OCI-LY7 (cell line): ENCODE measurements around the gene RNF217. TPM values are rescaled to one million over a fixed set of nuclear protein-coding genes. Genes with fewer than 3 reads are reported as not detected.

Experiments used
- Bru-seq: library from RNA; stranded (reverse); fragments of 400-500 nt; gene quantifications from one replicate; lab custom pipeline; 2021; lab: Mats Ljungman, UMichigan
- BruChase-seq, 2 experiments: library from RNA; stranded (reverse); fragments of 400-500 nt; gene quantifications; one replicate each; lab custom pipeline; 2021; lab: Mats Ljungman, UMichigan
- BruUV-seq: library from RNA; stranded (reverse); fragments of 400-500 nt; replicated peaks from 2 replicates; lab custom pipeline; 2021; lab: Mats Ljungman, UMichigan
- CTCF ChIA-PET: fragments of 300-600 bp; sonication (Branson Sonifier 250); formaldehyde crosslinking; loops from one replicate; lab custom pipeline; 2022; ENCODE audit warnings: antibody characterized with exemption; ENCODE audit not compliant: unreplicated experiment; lab: Charles Lee
- POLR2A ChIA-PET: fragments of 300-600 bp; sonication (Branson Sonifier 250); formaldehyde crosslinking; loops from one replicate; lab custom pipeline; 2022; ENCODE audit warnings: antibody characterized with exemption; lab: Charles Lee
- DNase-seq: peaks from one replicate; pipeline ENCODE4 v3.0.0-alpha.2; 2015; ENCODE audit warnings: low spot score
- H2AFZ ChIP-seq: fragments of 200-600 bp; sonication (generic), shearing (Covaris generic); 2 replicates; pipeline ENCODE4 v1.6.1; 2014; ENCODE audit warnings: mild to moderate bottlenecking, antibody characterized with exemption, low read length, moderate library complexity
- H3K27ac ChIP-seq: fragments of 200-600 bp; sonication (generic); 2 replicates; pipeline ENCODE4 v1.5.1; 2014; ENCODE audit warnings: mixed run types, low read depth, mild to moderate bottlenecking, moderate library complexity, low read length, inconsistent platforms; ENCODE audit not compliant: poor library complexity, severe bottlenecking
- H3K36me3 ChIP-seq: fragments of 200-600 bp; sonication (generic); 2 replicates; pipeline ENCODE4 v1.6.1; 2014; ENCODE audit warnings: mild to moderate bottlenecking, antibody characterized with exemption, low read length, moderate library complexity, mixed read lengths; ENCODE audit not compliant: insufficient read depth
- H3K4me1 ChIP-seq: fragments of 200-600 bp; sonication (generic); 2 replicates; pipeline ENCODE4 v1.5.1; 2014; ENCODE audit warnings: mild to moderate bottlenecking, low read length; ENCODE audit not compliant: insufficient read depth, poor library complexity, severe bottlenecking
- H3K4me2 ChIP-seq: fragments of 200-600 bp; sonication (generic); 2 replicates; pipeline ENCODE4 v1.6.1; 2014; ENCODE audit warnings: mild to moderate bottlenecking, low read length
- H3K4me3 ChIP-seq: fragments of 200-600 bp; sonication (generic); 2 replicates; pipeline ENCODE4 v1.5.1; 2014; ENCODE audit warnings: mild to moderate bottlenecking, low read depth, low read length; ENCODE audit not compliant: poor library complexity, severe bottlenecking
- H3K79me2 ChIP-seq: fragments of 200-600 bp; sonication (generic); 2 replicates; pipeline ENCODE4 v1.6.1; 2016; ENCODE audit warnings: low read depth, mild to moderate bottlenecking, low read length, moderate library complexity, mixed read lengths; ENCODE audit not compliant: insufficient read depth
- H3K9me2 ChIP-seq: fragments of 200-600 bp; sonication (generic); 2 replicates; pipeline ENCODE4 v1.6.1; 2016; ENCODE audit warnings: mild to moderate bottlenecking, low read length, mixed read lengths; ENCODE audit not compliant: insufficient read depth
- H3K9me3 ChIP-seq: fragments of 200-600 bp; sonication (generic); 2 replicates; pipeline ENCODE4 v1.6.1; 2014; ENCODE audit warnings: mild to moderate bottlenecking, mixed run types, low read length, mixed read lengths
- H4K20me1 ChIP-seq: fragments of 200-600 bp; sonication (generic); 2 replicates; pipeline ENCODE4 v1.6.1; 2014; ENCODE audit warnings: mild to moderate bottlenecking, antibody characterized with exemption, low read length, moderate library complexity, mixed read lengths; ENCODE audit not compliant: insufficient read depth
- CTCF ChIP-seq: fragments of 200-600 bp; sonication (generic); conservative IDR thresholded peaks from 2 replicates; pipeline ENCODE4 v1.5.1; 2014; ENCODE audit warnings: mild to moderate bottlenecking, antibody characterized with exemption, low read length, moderate library complexity, mixed read lengths
- EZH2phosphoT487 ChIP-seq: fragments of 200-600 bp; sonication (generic); IDR thresholded peaks from 2 replicates; pipeline ENCODE4 v1.6.1; 2018; ENCODE audit warnings: low read depth, borderline replicate concordance, mild to moderate bottlenecking, mixed run types, antibody characterized with exemption, low read length, moderate library complexity, mixed read lengths
- intact Hi-C: fragments of 100-400 bp; cut with micrococcal nuclease; formaldehyde crosslinking; loops from one replicate; pipeline ENCODE4 v1.10.0; 2022; ENCODE audit not compliant: unreplicated experiment
- long read RNA-seq: library from polyadenylated mRNA; stranded (forward); transcript quantifications from one replicate; pipeline ENCODE4 v2.0.0, GENCODE V29; 2022
- total RNA-seq, 2 experiments: library from RNA; depleted of rRNA in 1 of 2; stranded (reverse); fragments of >200 nt in 1 of 2; shearing (Covaris generic) in 1 of 2; gene quantifications; 2 replicates each; pipeline ENCODE4 v1.2.3, GENCODE V29; 2014 to 2022

Gene RNF217, protein sequence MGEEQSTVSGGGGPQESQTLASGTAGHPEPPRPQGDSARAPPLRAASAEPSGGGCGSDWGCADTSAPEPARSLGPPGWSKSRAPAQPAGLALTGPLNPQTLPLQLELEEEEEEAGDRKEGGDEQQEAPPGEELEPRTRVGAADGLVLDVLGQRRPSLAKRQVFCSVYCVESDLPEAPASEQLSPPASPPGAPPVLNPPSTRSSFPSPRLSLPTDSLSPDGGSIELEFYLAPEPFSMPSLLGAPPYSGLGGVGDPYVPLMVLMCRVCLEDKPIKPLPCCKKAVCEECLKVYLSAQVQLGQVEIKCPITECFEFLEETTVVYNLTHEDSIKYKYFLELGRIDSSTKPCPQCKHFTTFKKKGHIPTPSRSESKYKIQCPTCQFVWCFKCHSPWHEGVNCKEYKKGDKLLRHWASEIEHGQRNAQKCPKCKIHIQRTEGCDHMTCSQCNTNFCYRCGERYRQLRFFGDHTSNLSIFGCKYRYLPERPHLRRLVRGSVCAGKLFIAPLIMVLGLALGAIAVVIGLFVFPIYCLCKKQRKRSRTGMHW
- total RNA-seq (2014; rRNA removed; shearing (Covaris generic)) (not detected in 2 replicates), total RNA-seq (2022) (not detected in 2 replicates), Bru-seq, nascent RNA (percentile 10 among the genes with signal in this experiment), BruChase-seq, experiment 1, labeled RNA remaining after a 6-hour chase (percentile 6 among the genes with signal in this experiment), BruChase-seq, experiment 2, labeled RNA remaining after a 2-hour chase (percentile 8 among the genes with signal in this experiment)
- long read RNA-seq = 0 reads

DNA sequence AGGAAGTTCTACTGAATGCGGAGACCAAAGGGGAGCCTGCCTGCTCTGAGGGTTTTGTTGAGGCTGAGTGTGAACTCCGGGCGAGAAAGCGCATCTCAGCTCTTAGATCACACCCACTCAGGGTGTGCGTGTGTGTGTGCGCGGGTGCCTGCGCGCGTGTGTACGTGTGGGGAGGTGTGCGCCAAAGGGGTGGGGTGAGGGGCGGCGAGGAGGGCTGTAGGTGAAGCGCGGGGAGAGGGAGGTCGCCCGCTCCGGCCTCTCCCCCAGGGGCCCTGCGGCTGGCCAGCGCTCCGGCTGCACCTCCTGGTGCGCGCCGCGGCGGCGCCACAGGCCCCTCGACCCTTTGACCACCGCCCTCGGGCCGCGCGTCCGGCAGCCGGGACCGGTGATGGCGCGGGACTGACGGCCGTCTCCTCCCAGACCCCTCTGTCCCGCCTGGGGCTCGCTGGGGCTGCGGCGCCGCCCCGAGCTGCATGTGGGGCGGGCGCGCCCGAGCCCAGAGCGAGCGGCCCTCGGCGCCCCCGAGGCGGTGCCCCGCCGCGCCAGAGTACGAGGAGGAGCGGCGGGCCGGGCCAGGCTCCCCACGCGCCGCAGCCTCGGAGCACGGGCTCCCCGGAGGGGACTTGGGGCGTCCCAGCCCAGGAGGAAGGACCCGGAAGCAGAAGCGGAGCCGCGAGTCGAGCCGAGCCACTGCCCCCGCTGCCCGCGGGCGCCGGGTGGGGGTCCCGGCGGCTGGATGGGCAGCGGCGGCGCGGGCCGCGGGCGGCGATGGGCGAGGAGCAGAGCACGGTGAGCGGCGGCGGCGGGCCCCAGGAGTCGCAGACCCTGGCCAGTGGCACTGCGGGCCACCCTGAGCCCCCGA lies at the start of gene RNF217:
Gene RNF217, plus strand, starts transcription at position 661 of the 862 bp plus-strand sequence. Its CDS starts 108 bp downstream, at position 769.
- Histone ChIP-seq H3K4me3 (no peak within 1 kb of the TSS), H3K4me1 (no peaks in the 10 kb centered on the region)
- POLR2A ChIA-PET = no interaction called here

DNA sequence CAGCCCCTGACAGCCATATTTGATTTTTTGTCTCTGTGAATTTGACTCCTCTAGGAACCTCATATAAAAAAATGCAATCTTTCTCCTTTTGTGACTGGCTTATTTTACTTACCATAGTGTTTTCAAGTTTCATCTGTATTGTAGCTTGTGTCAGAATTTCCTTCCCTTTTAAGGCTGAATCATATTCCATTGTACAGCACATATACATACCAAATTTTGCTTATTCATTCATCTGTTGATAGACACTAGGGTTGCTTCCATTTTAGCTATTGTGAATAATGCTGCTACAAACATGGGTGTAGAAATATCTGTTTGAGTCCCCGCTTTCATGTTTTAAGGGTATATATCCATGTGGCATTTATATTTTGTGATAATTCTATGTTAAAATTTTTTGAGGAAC lies 49.2 kb upstream of the RNF217 start:
- Histone ChIP-seq H4K20me1 (no peaks in the 10 kb centered on the region), H3K4me2 (no peak overlapping the region), H3K4me3 (no peak overlapping the region), H3K27ac (no peak overlapping the region), H3K36me3 (no peaks in the 10 kb centered on the region), H3K79me2 (no peaks in the 10 kb centered on the region), H3K9me3 (no peaks in the 10 kb centered on the region), H3K4me1 (no peaks in the 10 kb centered on the region), H3K9me2 (no peaks in the 10 kb centered on the region), H2AFZ (no peak overlapping the region)
- ChIA-PET POLR2A (interaction anchor here (0.5 kb wide), 1 partner anchor 1755 kb away, joined by 3 read pairs; no protein-coding TSS in a partner anchor), CTCF (no interaction called here)
- TF ChIP-seq EZH2phosphoT487 = no peak
- TF ChIP-seq CTCF = no peak
- intact Hi-C loops = no loop called here
- DNase-seq = no peak
- no TSS peak for BruUV-seq

More for the DNA sequence above, at the start of gene RNF217:
- no peaks in the 10 kb centered on the region for H3K9me2 ChIP-seq
- H4K20me1 ChIP-seq = no peaks in the 10 kb centered on the region
- no peaks in the 10 kb centered on the region for H3K36me3 ChIP-seq
- no TSS peak for BruUV-seq
- no peak within 1 kb of the TSS for H3K4me2 ChIP-seq
- H3K9me3 ChIP-seq = no peaks in the 10 kb centered on the region
- TF ChIP-seq EZH2phosphoT487 = no peak
- no peak for TF ChIP-seq CTCF
- H3K27ac ChIP-seq = no peak within 1 kb of the TSS
- no peak within 1 kb of the TSS for H2AFZ ChIP-seq
- H3K79me2 ChIP-seq = no peaks in the 10 kb centered on the region
- DNase-seq = no peak
- intact Hi-C loops = no loop called here
- CTCF ChIA-PET = no interaction called here
